LNCAP (cell line): Measurements from ENCODE around the gene LTB.

Source experiments
- CTCF ChIP-seq: fragments of 450-650 bp; IDR thresholded peaks from 2 replicates; pipeline ENCODE4 v1.5.1; 2017; ENCODE audit warnings: mild to moderate bottlenecking

LTB gene

GRCh38 chr6:31582230-31582643, at the start of gene LTB:
LTB (minus strand) TSS chr6:31582424; CDS start chr6:31582417, 7 bp downstream.
- no peak for TF ChIP-seq CTCF

GRCh38 chr6:31631681-31632278, 49.6 kb upstream of the LTB start:
- TF ChIP-seq CTCF = no peak

- TF ChIP-seq CTCF = no peak
Measured at GRCh38 chr6:31631209-31631608, 49.0 kb upstream of the LTB start.

- no peak for TF ChIP-seq CTCF
Measured at GRCh38 chr6:31630177-31630934, 48.1 kb upstream of the LTB start.

- TF ChIP-seq CTCF = no peak
Measured at GRCh38 chr6:31629014-31629413, 46.8 kb upstream of the LTB start.

GRCh38 chr6:31627690-31628287, 45.6 kb upstream of the LTB start:
- TF ChIP-seq CTCF = no peak

- TF ChIP-seq CTCF = no peak
Measured at GRCh38 chr6:31626952-31627351, 44.7 kb upstream of the LTB start.
